GM20431 (cell line): ENCODE results near the gene CPAMD8.

Source experiments
- in situ Hi-C: fragments of 300-500 bp; cut with MseI, MboI; formaldehyde crosslinking; loops from one replicate; pipeline ENCODE4 v1.15.0; 2020; ENCODE audit warnings: low sequenced_read_pairs; ENCODE audit not compliant: unreplicated experiment

The CPAMD8 gene

DNA sequence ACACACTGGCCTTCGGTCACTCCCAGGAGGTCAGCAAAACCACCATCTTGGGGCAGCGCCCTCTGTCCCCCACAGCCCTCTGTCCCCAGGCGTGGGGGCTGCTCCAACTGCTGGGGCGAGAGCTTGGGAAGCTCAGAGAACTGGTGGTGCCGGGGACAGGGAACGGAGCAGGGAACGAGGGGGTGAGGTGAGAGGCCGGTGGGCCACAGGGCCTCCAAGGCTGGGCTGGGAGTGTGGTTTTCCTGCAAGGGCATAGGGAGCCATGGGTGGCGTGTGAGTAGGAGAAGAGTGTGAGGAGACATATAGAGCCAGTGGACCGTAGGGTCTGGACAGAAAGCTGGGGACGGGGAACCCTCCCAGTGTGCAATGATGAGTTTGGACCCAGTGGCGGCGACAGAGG lies 103.7 kb downstream of the CPAMD8 start:
- in situ Hi-C loops: no loop called here

DNA sequence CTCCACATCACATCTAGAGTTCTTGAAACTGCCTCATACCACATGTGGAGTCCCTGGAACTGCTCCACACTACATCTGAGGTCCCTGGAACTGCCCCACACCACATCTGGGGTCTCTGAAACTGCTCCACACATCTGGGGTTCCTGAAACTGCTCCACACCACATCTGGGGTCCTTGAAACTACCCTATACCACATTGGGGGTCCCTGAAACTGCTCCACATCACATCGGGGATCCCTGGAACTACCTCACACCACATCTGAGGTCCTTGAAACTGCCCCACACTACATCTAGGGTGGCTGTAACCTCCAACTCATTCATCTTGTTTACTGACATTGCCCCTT lies 104.0 kb downstream of the CPAMD8 start:
- in situ Hi-C loops: no loop called here

DNA sequence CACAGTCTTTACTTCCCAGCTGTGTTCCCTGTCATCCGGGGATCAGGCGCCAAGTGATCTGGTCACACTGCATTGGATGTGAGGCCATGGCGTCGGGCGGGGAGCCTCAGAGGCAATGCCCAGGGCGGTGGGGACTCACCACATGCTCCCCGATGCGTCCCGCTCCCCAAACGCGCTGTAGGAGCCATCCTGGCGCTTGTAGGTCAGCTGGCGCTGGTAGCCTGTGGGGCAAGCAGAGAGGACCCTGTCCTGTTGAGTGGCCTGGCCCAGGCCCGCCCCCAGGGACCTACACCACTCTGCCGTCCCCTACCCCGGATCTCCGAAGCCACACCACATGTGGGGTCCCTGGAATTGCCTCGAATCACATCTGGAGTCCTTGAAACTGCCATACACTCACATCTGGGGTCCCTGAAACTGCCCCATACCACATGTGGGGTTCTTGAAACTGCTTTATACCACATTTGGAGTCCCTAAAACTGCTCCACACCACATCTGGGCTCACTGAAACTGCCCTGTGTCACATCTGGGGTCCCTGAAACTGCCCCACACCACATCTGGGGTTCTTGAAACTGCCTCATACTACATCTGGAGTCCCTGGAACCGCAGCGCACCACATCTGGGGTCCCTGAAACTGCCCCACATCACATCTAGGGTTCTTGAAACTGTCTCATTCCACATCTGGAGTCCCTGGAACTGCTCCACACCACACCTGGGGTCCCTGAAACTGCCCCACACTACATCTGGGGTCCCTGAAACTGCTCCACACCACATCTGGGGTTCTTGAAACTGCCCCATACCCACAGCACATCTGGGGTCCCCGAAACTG lies 104.6 kb downstream of the CPAMD8 start:
- in situ Hi-C loops: no loop called here

DNA sequence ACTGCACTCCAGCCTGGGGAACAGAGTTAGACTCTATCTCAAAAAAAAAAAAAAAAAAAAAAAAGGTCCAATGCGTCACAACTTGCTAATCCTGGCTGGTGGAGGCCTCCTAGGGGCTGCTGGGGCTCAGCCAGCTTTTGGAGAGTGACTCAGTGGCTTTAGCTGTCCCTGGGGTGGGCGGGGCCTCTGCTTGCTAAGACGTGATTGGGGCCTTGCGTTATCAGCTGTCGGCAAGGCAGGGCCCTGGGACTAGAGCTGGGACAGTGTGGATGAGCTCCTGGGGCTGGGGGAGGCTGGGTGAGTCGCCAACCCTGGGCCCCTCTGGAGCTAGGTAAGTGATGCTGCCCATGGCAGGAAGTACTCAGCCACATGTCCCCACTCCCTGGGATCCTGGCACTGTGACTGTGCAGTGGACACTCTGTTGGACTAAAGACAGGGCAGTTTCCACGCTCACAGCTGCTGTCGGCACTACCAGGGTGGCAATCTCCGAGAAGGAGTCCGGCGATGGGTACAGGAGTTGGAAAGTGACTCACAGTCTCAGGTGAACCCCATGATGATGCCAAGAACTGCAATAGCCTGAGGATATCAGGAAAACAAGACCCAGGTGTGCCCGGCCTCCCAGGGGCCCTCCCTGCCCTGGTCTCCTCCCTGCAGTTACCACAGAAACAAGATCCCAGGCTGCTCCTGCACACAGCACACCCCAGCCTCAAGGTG lies 105.6 kb downstream of the CPAMD8 start:
- in situ Hi-C loops: no loop called here

DNA sequence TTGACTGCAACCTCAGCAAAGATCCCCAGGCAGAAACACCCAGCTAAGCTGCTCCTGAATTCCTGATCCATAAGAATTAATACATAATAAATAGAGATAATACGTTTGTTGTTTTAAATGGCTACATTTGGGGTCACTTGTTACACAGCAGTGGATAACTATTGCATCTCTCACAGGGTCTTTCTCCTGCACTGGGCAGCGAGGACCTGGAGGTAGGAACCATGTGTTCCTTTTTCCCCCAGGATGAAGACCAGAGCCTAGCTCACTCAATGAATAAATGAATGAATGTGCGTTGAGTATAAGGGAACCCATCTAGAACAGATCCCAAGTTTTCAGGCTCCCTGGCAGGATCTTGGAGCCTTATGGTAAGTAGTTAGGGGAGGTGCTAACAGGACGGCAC lies 107.1 kb downstream of the CPAMD8 start:
- in situ Hi-C loops: no loop called here

DNA sequence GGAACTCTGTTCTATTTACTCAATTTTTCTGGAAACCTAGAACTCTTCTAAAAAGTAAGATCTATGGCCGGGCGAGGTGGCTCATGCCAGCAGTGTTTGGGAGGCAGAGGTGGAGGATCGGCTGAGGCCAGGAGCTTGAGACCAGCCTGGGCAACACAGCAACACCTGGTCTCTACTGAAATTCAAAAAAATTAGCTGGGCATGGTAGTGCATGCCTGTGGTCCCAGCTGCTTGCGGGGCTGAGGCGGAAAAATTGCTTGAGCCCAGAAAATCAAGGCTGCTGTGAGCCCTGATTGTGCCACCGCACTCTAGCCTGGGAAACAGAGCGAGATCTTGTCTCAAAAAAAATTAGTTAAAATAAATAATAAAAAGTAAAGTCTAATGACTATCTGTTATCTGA lies 109.2 kb downstream of the CPAMD8 start:
- in situ Hi-C loops: no loop called here

DNA sequence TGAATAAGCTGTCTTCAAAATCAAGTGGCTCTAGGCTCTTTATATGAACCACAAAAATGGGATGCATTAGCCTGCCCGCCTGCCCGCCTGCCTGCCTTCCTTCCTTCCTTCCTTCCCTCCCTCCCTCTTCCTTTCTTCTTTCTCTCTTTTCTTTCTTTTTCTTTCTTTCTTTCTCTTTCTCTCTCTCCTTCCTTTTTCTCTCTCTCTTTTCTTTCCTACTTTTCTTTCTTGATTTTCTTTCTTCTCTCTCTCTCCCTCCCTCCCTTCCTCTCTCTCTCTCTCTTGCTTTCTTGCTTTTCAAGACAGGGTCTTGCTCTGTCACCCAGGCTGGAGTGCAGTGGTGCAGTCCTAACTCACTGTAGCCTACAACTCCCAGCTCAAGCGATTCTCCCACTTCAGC lies 110.9 kb downstream of the CPAMD8 start:
- in situ Hi-C loops: no loop called here

DNA sequence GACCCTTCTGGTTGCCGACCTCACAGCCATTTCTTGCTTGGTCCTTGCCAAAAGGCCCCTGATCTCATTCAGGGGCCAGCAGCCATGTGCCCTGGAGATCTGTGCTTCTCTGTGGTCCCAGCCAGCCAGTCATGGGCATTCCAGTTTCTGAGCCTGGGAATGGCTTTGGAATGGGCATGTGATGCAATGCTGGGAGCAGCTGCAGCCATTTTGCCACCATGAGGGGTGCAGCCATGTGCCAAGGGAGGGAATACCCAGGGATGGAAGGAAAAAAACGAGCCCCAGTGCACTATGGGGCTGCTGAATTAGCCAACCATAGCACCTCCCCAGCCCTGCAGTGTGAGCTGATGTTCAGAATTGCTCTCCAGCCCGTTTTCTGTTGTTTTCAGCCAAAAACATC lies 111.5 kb downstream of the CPAMD8 start:
- in situ Hi-C loops: no loop called here

DNA sequence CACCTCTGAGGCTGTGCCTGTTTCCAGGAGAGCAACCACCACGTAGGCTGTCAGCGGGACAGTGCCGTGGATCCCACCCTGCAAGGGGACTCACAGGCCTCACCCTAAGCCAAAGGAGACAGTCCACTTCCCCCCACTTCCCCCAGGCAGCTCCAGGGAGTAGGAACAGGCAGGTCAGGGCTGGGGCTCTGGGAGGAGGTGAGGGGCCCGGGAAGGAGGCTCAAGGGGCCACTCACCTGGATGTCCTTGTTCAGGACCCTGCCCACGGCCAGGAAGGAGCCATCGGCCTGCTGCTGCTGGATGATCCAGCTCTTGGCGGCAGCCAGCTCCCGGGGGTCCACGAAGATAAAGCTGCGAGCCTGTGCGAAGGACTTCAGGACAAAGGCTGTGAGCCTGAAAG lies 112.2 kb downstream of the CPAMD8 start:
- in situ Hi-C loops: no loop called here

DNA sequence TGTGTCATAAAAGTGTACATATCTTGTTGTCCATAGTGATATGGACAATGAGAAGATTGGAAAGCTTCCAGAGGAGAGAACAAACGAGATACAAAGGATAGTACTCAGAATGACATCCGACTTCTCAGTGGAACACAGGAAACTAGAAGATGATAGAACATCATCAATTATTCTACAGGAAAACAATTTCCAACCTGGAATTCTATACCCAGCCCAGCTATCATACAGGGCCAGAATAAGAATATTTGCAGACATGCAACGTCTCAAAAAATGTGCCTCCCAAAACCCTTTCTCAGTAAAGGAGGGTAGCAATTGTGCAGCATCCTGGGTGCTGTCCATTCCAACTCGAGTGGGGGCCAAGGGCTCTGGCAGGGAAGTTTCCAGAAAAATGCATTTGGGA lies 113.8 kb downstream of the CPAMD8 start:
- in situ Hi-C loops: no loop called here

DNA sequence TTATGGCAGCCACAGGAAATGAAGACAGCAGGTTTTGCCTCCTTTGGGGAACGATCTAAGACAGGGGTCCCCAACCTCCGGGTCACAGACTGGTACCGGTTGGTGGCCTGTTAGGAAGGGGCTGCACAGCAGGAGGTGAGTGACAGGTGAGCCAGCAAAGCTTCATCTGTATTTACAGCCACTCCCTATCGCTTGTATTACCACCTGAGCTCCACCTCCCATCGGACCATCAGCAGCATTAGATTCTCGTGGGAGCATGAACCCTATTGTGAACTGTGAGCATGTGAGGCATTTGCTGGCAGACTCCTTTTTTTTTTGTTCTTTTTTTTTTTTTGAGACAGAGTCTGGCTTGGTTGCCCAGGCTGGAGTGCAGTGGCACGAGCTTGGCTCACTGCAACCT lies 115.6 kb downstream of the CPAMD8 start:
- in situ Hi-C loops: no loop called here

DNA sequence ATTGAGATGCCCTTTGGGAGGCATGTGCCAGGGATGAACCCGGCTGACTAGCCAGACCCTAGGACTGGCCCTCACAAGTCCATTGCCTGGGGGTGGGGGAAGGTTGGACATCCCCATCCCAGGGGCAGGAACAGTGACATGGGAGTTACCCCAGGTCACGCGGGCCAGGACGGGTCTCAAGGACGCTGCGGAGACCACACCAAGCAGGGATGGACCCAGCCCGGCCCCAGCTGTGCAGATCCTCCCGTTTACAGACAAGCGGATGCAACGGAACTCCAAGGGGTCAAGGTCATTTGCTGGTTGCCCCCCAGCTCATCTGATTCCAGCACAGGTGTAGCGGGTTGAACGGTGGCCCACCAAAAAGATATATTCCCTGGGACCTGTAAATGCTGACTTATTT lies 117.9 kb downstream of the CPAMD8 start:
- in situ Hi-C loops: no loop called here

DNA sequence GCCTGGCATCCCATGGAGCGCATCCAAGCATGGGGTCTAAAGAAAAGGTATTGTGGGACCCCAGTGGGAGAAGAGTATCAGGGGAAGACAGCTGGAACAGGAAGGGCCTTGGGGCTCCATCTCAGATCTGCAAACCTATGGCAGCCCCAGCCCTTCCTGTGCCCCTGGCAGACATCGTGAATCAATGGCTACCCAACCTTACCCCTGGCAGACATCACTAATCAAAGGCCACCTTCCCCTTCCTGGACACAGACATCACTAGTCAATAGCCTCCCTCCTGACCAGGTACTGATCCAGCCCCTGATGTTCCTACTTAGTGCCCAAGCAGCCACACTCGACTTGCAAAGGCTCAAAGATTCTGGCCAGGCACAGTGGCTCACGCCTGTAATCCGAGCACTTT lies 122.0 kb downstream of the CPAMD8 start:
- in situ Hi-C loops: no loop called here

DNA sequence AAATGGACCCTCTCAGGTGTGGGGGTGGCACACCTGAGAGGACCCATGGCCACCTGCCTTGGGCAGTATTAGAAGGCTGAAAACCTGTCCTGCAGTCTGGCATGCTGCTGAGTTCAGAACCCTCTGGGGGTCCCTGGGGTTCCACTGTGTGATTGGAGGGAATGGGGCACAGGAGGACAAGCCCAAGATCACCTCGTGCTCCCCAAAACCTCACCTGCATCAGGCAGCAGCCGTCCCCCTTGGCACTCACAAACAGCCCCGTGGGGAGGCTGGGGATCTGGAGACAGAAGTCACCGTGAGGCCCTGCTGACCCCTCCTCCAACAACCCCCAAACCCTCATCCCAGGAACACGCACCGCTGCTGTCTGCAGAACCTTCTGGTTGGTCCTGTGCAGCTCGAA lies 123.3 kb downstream of the CPAMD8 start:
- in situ Hi-C loops: no loop called here

DNA sequence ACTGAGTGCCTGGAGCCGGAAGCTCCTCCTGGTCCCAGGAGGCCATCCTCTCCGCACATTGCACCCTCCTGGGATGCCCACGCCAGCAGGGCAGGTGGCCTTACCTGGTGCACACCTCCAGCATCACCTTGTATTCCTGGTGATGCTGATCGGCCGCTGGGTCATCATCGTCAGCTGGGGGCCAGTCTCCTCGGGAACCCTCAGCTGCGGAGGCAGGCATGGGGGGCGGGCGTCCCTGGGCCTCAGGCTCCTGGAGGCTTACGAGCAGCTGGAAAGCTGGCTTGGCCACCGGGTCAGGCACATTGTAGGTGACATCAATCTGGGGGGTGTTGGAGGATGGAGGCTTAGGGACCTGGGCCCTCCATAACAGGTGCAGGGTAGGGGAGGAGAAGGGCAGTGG lies 124.1 kb downstream of the CPAMD8 start:
- in situ Hi-C loops: no loop called here

DNA sequence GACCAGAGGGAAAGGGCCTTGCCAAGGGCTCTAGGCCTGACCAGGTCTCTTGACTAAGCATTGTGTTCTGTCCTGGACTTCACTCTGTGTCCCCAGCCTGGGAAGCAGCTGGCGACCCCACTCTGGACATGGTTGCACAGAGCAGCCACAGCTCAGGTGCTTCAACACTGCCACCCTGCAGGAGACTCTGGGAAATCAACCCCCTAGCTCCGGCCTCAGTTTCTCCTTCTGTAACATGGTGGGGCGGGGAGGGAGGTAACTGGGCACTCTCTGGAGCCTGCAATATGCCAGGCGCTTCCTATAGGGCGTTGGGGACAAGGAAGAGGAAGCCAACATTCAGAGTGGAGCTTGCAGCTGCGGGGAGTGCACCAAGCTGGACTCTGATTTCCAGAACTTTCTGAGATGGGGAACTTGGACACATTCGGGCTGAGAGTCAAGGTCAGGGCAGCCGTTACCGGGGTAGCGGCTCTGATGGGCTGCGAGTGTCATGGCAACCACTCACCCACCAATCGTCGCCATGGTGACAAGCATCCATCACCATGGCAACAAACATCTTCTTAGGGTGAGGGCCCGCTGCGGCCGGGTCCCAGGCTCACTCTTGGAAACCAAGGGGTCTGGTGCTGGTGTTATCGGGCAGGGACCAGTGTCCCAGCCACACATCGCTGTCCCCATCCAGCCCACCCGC lies 125.0 kb downstream of the CPAMD8 start:
- in situ Hi-C loops: no loop called here

DNA sequence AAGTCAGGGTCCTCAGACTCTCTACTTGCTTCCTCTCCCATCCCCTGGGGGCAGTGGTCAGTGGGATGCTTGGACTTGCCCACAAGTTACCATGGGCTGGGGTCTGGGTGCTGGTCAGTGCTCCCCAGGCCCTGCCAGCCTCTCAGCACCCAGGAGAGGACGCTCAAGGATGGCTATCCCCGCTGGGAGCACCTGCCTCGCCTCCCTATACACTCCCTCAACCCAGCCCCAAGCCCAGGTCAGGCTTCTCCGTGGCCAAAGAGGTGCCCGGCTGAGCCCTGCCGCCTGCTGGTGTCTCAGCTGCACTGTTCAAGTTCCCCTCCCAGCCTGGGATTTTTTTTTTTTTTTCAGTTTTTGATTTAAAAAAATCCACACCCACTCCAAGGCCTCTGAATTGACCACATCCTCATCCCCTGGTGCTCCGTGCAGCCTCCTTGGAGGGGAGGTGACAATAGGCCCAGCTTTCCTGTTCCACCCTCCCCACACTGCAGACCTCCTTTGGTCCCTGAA lies 127.0 kb downstream of the CPAMD8 start:
- in situ Hi-C loops: no loop called here

DNA sequence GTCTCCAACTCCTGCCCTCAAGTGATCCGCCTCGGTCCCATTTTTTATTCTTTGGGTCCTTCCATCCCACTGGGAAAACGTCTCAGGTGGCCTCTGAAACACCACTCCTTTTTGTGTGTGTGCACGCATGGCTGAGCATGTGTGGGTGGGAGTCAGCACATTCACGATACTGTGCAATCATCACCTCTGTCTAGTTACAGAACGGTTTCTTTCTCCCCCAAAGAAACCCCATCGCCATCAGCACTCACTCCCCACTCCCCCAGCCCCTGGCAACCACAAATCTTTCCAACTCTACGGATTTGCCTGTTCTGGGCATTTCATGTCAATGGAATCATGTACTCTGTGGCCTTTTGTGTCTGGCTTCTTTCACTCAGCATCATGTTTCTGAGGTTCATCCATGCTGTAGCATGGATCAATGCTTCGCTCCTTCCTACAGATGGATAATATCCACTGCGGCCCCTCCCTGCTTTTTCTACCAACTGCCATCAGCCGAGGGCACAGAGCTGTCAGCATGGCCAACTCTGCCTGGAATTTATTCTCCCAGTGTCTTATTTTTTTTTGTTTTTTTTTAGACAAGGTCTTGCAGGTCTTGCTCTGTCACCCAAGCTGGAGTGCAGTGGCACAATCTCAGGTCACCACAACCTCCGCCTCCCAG lies 128.1 kb downstream of the CPAMD8 start:
- in situ Hi-C loops: no loop called here

DNA sequence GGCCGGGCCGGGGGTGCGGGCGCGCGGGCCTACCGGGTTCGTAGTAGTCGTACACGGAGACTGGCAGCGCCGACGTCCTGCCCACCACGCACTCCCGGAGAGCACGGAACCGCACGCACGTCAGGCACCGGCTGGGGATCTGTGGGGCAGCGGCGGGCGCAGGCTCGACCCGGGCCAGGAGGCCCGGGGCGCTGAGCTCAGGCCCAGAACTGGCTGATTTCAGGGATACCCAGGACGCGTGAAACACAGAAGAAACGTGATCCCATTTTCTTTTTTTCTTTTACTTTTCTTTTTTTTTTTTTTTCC lies 128.8 kb downstream of the CPAMD8 start:
- in situ Hi-C loops: no loop called here

DNA sequence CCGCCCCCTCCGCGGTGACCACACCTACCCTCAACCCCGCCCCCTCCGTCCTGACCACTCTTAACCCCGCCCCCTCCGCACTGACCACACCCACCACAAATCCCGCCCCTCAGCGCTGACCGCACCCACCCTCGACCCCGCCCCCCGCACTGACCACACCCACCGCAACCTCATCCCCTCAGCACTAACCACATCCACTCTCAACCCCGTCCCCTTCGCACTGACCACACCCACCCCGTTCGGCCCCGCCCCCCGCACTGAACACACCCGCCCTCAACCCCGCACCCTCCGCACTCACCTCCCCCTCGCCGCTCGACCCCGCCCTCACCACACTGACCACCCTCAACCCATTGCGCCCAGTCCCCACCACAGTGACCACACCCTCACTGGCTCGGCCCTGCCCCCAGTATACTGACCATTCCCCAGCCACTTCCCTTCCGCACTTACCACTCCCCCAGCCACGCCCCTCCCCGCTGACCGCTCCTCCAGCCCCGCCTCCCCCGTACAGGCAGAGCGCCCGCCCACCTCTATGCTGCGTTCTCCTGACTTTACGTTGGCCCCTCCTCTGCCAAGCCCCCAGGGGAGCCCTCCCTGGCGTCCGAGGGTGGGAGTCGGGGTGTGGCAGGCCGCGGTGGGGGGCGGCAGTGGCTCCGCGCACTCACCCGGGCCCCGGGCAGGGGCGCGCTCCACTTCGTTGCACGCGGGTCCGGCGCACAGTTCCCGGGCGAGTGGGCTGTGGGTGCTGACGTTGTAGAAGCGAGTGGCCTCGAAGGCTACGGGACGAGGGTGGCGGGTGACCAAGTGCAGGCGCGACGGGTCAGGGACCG lies 129.4 kb downstream of the CPAMD8 start:
- in situ Hi-C loops: no loop called here
